Activated T-cell treated with anti-CD3 and anti-CD28 coated beads, Interleukin-2, amount 50 U/mL, for 1 hour (primary cell): ENCODE results near the gene PGGT1B.
A peak's percentile ranks its signal among the peaks of the same experiment; 100 is the strongest.

Experiments used
- DNase-seq: peaks from one replicate; pipeline ENCODE4 v3.0.0-alpha.2; 2020

PGGT1B gene

GRCh38 chr5:115179394-115180164 lies 83.1 kb downstream of the PGGT1B start:
- peak; percentile 24 for DNase-seq

- DNase-seq: no peak
Measured at GRCh38 chr5:115179030-115179393, 83.7 kb downstream of the PGGT1B start.

- DNase-seq: no peak
Measured at GRCh38 chr5:115170929-115171510, 91.7 kb downstream of the PGGT1B start.

GRCh38 chr5:115170134-115170928 lies 92.3 kb downstream of the PGGT1B start:
- DNase-seq: peak; percentile 45

- DNase-seq: peak; percentile 93
Measured at GRCh38 chr5:115169487-115170133, 93.1 kb downstream of the PGGT1B start, which contains the start of gene TRIM36. TSS of gene TRIM36 (minus strand) at chr5:115169908. CDS start at chr5:115169634, 274 bp downstream.

GRCh38 chr5:115168829-115169486 lies 93.7 kb downstream of the PGGT1B start:
- peak; percentile 35 for DNase-seq

GRCh38 chr5:115166744-115167393 lies 95.8 kb downstream of the PGGT1B start:
- no peak for DNase-seq

- no peak for DNase-seq
Measured at GRCh38 chr5:115165790-115166189, 96.9 kb downstream of the PGGT1B start.

GRCh38 chr5:115160975-115161475 lies 101.7 kb downstream of the PGGT1B start:
- DNase-seq: no peak
